CD14-positive monocyte (primary cell): ENCODE measurements around the gene ABCE1. TPM values are rescaled to one million over a fixed set of nuclear protein-coding genes. Genes with fewer than 3 reads are reported as not detected.

Experiments
- DNase-seq, 3 donors: peaks; one replicate each; pipeline ENCODE4 v3.0.0-alpha.2; 2011 to 2022
- H2AFZ ChIP-seq: 2 replicates; pipeline ENCODE4 v1.6.0; 2012; ENCODE audit warnings: mild to moderate bottlenecking, low read depth, low read length, inconsistent platforms; ENCODE audit not compliant: insufficient read depth, poor library complexity, severe bottlenecking
- H3K27ac ChIP-seq, 2 donors: 1 replicate in 1 of 2; 2 replicates in 1 of 2; pipeline ENCODE4 v1.5.1; 2012 to 2013; ENCODE audit warnings: low read length in 2 of 2, control low read depth in 1 of 2, inconsistent platforms in 1 of 2, low read depth in 1 of 2, mild to moderate bottlenecking in 1 of 2
- H3K27me3 ChIP-seq, 2 donors: one replicate each; pipeline versions ENCODE4 v1.6.0 to v1.6.1; 2011 to 2013; ENCODE audit warnings: low read length in 2 of 2; ENCODE audit not compliant: control insufficient read depth in 2 of 2, insufficient read depth in 2 of 2
- H3K36me3 ChIP-seq, 2 donors: replicated peaks in 1 of 2; 1 replicate in 1 of 2; 2 replicates in 1 of 2; pipeline versions ENCODE4 v1.5.1 to v1.6.1; 2012 to 2013; ENCODE audit warnings: low read length in 2 of 2, control low read depth in 1 of 2, inconsistent platforms in 1 of 2, mild to moderate bottlenecking in 1 of 2; ENCODE audit not compliant: insufficient read depth in 2 of 2, control insufficient read depth in 1 of 2
- H3K4me1 ChIP-seq, 2 donors: 1 replicate in 1 of 2; 2 replicates in 1 of 2; pipeline versions ENCODE4 v1.5.1 to v1.6.1; 2012 to 2013; ENCODE audit warnings: low read length in 2 of 2, control low read depth in 1 of 2, inconsistent platforms in 1 of 2, mild to moderate bottlenecking in 1 of 2, moderate library complexity in 1 of 2; ENCODE audit not compliant: insufficient read depth in 2 of 2, control insufficient read depth in 1 of 2
- H3K4me2 ChIP-seq: replicated peaks from 2 replicates; pipeline ENCODE3; 2012; ENCODE audit warnings: low read length, moderate library complexity, mild to moderate bottlenecking; ENCODE audit not compliant: poor library complexity, severe bottlenecking; ENCODE audit errors: extremely low read depth
- H3K4me3 ChIP-seq, 3 experiments: fragments of 200-600 bp in 1 of 3; sonication (generic) in 1 of 3; replicated peaks in 1 of 3; 1 replicate in 2 of 3; 2 replicates in 1 of 3; pipeline ENCODE4 v1.5.1; 2011 to 2013; ENCODE audit warnings: low read length in 3 of 3, mild to moderate bottlenecking in 3 of 3, control low read depth in 2 of 3, low read depth in 2 of 3, inconsistent platforms in 1 of 3, moderate library complexity in 1 of 3
- H3K79me2 ChIP-seq: 2 replicates; pipeline ENCODE4 v1.6.0; 2012; ENCODE audit warnings: mild to moderate bottlenecking, control low read depth, inconsistent platforms, low read length, moderate library complexity; ENCODE audit not compliant: insufficient read depth
- H3K9ac ChIP-seq: 2 replicates; pipeline ENCODE4 v1.6.0; 2017; ENCODE audit warnings: low read length, mild to moderate bottlenecking; ENCODE audit not compliant: insufficient read depth, poor library complexity, severe bottlenecking
- H3K9me3 ChIP-seq, 2 donors: replicated peaks in 1 of 2; 1 replicate in 1 of 2; 2 replicates in 1 of 2; pipeline versions ENCODE4 v1.5.1 to v1.6.1; 2012 to 2013; ENCODE audit warnings: low read length in 2 of 2, control low read depth in 1 of 2; ENCODE audit not compliant: control insufficient read depth in 1 of 2, insufficient read depth in 1 of 2
- H4K20me1 ChIP-seq: 2 replicates; pipeline ENCODE4 v1.6.0; 2012; ENCODE audit warnings: mild to moderate bottlenecking, low read length, control low read depth, moderate library complexity; ENCODE audit not compliant: insufficient read depth
- H3K27ac Mint-ChIP-seq, 7 donors: one replicate each; pipeline ENCODE4 v1.8.0; 2020; ENCODE audit warnings: mild to moderate bottlenecking in 7 of 7, mixed read lengths in 7 of 7, moderate library complexity in 6 of 7, inconsistent platforms in 2 of 7
- H3K27me3 Mint-ChIP-seq, 3 donors: one replicate each; pipeline ENCODE4 v1.8.0; 2021 to 2022; ENCODE audit warnings: low read depth in 3 of 3, mild to moderate bottlenecking in 3 of 3, mixed read lengths in 3 of 3, moderate library complexity in 3 of 3, inconsistent platforms in 1 of 3
- H3K36me3 Mint-ChIP-seq, 2 donors: one replicate each; pipeline ENCODE4 v1.8.0; 2020; ENCODE audit warnings: mixed read lengths in 2 of 2, inconsistent platforms in 1 of 2, mild to moderate bottlenecking in 1 of 2
- H3K4me1 Mint-ChIP-seq: one replicate; pipeline ENCODE4 v1.8.0; 2020; ENCODE audit warnings: mild to moderate bottlenecking, mixed read lengths
- H3K4me3 Mint-ChIP-seq, 2 donors: one replicate each; pipeline ENCODE4 v1.8.0; 2020; ENCODE audit warnings: mild to moderate bottlenecking in 2 of 2, mixed read lengths in 2 of 2, moderate library complexity in 1 of 2
- H3K9me3 Mint-ChIP-seq, 7 donors: one replicate each; pipeline ENCODE4 v1.8.0; 2020 to 2022; ENCODE audit warnings: mixed read lengths in 7 of 7, mild to moderate bottlenecking in 6 of 7, moderate library complexity in 6 of 7, inconsistent platforms in 2 of 7
- CTCF ChIP-seq: fragments of 200-600 bp; IDR thresholded peaks from one replicate; pipeline ENCODE4 v1.8.0; 2022; ENCODE audit warnings: antibody characterized with exemption, mild to moderate bottlenecking
- WGBS: methylation state at CpG from one replicate; pipeline ENCODE4 v1.1.5; 2013; ENCODE audit warnings: missing lambda C conversion rate; ENCODE audit not compliant: insufficient coverage; 5-methylcytosine and 5-hydroxymethylcytosine counted together
- intact Hi-C, 2 donors: fragments of 100-400 bp; cut with micrococcal nuclease; formaldehyde crosslinking; loops; one replicate each; pipeline versions ENCODE4 v1.15.0 to v1.15.1; 2023
- polyA plus RNA-seq, 3 donors: library from polyadenylated mRNA; depleted of rRNA in 1 of 3; unstranded in 2 of 3; stranded (reverse) in 1 of 3; fragments of 300-500 nt in 2 of 3; fragments of >200 nt in 1 of 3; fragmentation: Illumina TruSeq in 2 of 3; gene quantifications; 1 replicate in 2 of 3; 2 replicates in 1 of 3; pipeline ENCODE4 v1.2.3, GENCODE V29; 2012 to 2021

ABCE1 gene
- polyA plus RNA-seq, 3 donors, result 22.1 to 25.0 (median 23.7) TPM

DNA sequence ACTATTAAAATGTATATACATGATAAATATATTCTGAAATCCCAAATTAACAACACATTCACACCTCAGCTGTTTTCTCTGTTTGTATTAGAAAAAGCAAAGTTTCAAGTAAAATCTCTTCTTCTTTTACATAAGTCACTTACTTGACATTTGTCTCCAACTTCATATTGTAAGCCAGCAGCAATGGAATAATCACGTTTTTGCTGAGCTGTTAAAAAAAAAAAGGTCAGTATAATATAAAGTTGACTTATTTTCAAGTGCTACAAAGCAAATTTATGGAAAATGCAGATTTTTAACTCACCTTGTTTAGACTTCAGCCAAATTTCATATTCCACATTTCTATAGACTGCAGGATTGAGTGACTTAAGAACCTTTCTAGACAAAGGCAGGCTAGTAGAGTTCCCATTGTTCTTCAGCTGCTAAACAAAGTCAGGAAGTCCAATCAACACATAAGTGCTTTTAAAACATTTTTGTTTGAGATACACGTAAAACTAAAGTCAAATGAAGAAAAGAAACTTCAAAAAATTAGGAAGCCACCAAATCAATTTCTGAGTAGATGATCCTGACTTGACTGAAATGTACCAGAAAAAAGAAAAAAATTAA is 57.3 kb downstream of the ABCE1 start:
- no CpG with 5 or more reads among the region's 2 CpGs for WGBS
- Histone ChIP-seq H3K4me2 (no peak overlapping the region), H3K27ac (no peak overlapping the region), H3K4me1 (no peaks in the 10 kb centered on the region), H3K9me3 (no peaks in the 10 kb centered on the region), H2AFZ (no peak overlapping the region), H3K79me2 (peaks cover 14% of the 10 kb centered on the region), H3K36me3 (peaks cover 82 to 98% of the 10 kb centered on the region in 2 donors), H3K9ac (no peak overlapping the region), H3K4me3 (no peak overlapping the region), H4K20me1 (peaks cover 30% of the 10 kb centered on the region), H3K27me3 (no peaks in the 10 kb centered on the region)
- Mint-ChIP-seq H3K27ac (peak overlapping the region in 1 of 7 donors; percentile 15), H3K27me3 (no peaks in the 10 kb centered on the region), H3K36me3 (peaks cover 73 to 89% of the 10 kb centered on the region in 2 donors), H3K9me3 (no peaks in the 10 kb centered on the region), H3K4me1 (no peaks in the 10 kb centered on the region), H3K4me3 (no peak overlapping the region)
- no peak for DNase-seq
- intact Hi-C loops, result no loop called here
- TF ChIP-seq CTCF, result no peak

DNA sequence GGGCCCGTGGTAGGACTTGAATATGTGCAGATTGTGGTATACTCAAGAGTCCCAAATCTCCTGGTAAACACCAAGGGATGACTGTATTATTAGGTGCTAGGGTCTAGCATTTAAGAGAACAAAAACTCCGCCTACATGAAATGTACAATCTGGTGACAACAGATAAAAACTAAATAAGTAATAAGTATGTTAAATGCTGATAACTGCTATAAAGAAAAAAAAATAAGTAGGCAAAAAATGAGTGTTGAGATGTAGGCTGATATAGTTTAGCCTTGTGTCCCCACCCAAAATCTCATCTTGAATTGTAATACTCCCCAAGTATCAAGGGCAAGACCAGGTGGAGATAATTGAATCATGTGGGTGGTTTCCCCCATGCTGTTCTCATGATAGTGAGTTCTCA is 58.9 kb downstream of the ABCE1 start:
- H3K9me3 Mint-ChIP-seq, result no peaks in the 10 kb centered on the region
- Histone ChIP-seq H3K9ac (no peak overlapping the region), H3K9me3 (no peaks in the 10 kb centered on the region), H2AFZ (no peak overlapping the region), H3K27ac (no peak overlapping the region), H4K20me1 (peaks cover 43% of the 10 kb centered on the region), H3K79me2 (peaks cover 20% of the 10 kb centered on the region), H3K36me3 (peaks cover 82 to 98% of the 10 kb centered on the region in 2 donors), H3K4me1 (no peaks in the 10 kb centered on the region), H3K27me3 (no peaks in the 10 kb centered on the region), H3K4me2 (no peak overlapping the region), H3K4me3 (no peak overlapping the region)
- no peaks in the 10 kb centered on the region for H3K4me1 Mint-ChIP-seq
- no CpG with 5 or more reads among the region's 2 CpGs for WGBS
- no peak for TF ChIP-seq CTCF
- H3K4me3 Mint-ChIP-seq, result no peak overlapping the region
- no peak for DNase-seq
- H3K36me3 Mint-ChIP-seq, result peaks cover 77 to 91% of the 10 kb centered on the region in 2 donors
- H3K27me3 Mint-ChIP-seq, result no peaks in the 10 kb centered on the region
- intact Hi-C loops, result no loop called here
- H3K27ac Mint-ChIP-seq, result no peak overlapping the region
